Testis (tissue), 3 donors: ENCODE data around the gene TBXAS1. TPM values are rescaled to one million over a fixed set of nuclear protein-coding genes. Genes with fewer than 3 reads are reported as not detected.

Experiments
- DNase-seq: peaks from one replicate; pipeline ENCODE4 v3.0.0-alpha.2; 2019
- H3K27ac ChIP-seq, 2 donors: fragments of 200-600 bp; sonication (generic); one replicate each; pipeline ENCODE4 v1.5.1; 2019
- H3K27me3 ChIP-seq: fragments of 200-600 bp; sonication (generic); one replicate; pipeline ENCODE4 v1.5.1; 2019
- H3K36me3 ChIP-seq: fragments of 200-600 bp; sonication (generic); one replicate; pipeline ENCODE4 v1.5.1; 2017; ENCODE audit warnings: low read depth; ENCODE audit errors: missing control alignments
- H3K4me1 ChIP-seq: fragments of 200-600 bp; sonication (generic); one replicate; pipeline ENCODE4 v1.5.1; 2019
- H3K4me3 ChIP-seq, 2 donors: fragments of 200-600 bp; sonication (generic); one replicate each; pipeline ENCODE4 v1.5.1; 2017 to 2019
- H3K9me3 ChIP-seq: fragments of 200-600 bp; sonication (generic); one replicate; pipeline ENCODE4 v1.5.1; 2017
- POLR2A ChIP-seq: fragments of 450-650 bp; IDR thresholded peaks from one replicate; pipeline ENCODE4 v1.6.1; 2017; ENCODE audit warnings: antibody characterized with exemption, mild to moderate bottlenecking, moderate library complexity
- WGBS, 2 donors: methylation state at CpG; one replicate each; pipeline ENCODE4 v1.1.5; 2018; 5-methylcytosine and 5-hydroxymethylcytosine counted together
- intact Hi-C: fragments of 100-400 bp; cut with DNase I; formaldehyde crosslinking; loops from one replicate; pipeline ENCODE4 v1.15.1; 2023; ENCODE audit warnings: low total_unique reads
- polyA plus RNA-seq: library from polyadenylated mRNA; stranded (reverse); fragments of 350-450 nt; fragmentation: Illumina TruSeq; extraction: RNeasy Lipid Tissue Mini Kit (QIAGEN cat#74804); gene quantifications from one replicate; pipeline ENCODE4 v1.2.3, GENCODE V29; 2014; ENCODE audit warnings: low read depth, low replicate concordance; ENCODE audit not compliant: insufficient read depth
- total RNA-seq, 2 donors: library from RNA; depleted of rRNA; stranded (reverse); fragments of >200 nt; gene quantifications; one replicate each; pipeline ENCODE4 v1.2.3, GENCODE V29; 2016
- TF ChIP-seq, protein P1 (sequence below), 3 experiments: fragments of 450-650 bp in 2 of 3; fragments of 200-600 bp in 1 of 3; sonication (generic) in 1 of 3; IDR thresholded peaks; one replicate each; pipeline ENCODE4 v1.5.1; 2016 to 2019; ENCODE audit warnings: antibody characterized with exemption in 3 of 3, mild to moderate bottlenecking in 2 of 3, moderate library complexity in 1 of 3

TBXAS1 gene
- total and polyA plus RNA-seq, 3 donors from 2014 or later: 4.9 to 5.7 (median 5.2) TPM

DNA sequence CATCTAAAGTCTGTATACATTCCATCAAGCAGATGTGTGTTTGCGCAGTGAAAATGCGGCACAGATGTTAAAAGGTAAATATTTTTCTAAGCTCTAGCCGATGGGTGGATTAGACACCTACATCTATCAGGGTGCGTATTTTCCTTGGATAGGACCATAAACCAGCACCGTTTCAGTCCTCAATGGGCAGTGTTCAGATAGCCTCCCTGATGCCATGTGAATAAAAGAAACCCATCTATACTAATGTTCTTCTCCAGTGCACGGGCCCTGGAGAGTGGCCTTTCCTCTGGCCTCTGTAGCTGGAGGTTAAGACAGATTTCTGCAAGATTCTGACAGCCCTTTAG lies 130.2 kb downstream of the TBXAS1 start:
- 71 to 75% methylated on average over 6 of the region's 6 CpGs for WGBS, 2 donors
- intact Hi-C loops: no loop called here
- no peak for TF ChIP-seq POLR2A
- TF ChIP-seq, protein P1, sequence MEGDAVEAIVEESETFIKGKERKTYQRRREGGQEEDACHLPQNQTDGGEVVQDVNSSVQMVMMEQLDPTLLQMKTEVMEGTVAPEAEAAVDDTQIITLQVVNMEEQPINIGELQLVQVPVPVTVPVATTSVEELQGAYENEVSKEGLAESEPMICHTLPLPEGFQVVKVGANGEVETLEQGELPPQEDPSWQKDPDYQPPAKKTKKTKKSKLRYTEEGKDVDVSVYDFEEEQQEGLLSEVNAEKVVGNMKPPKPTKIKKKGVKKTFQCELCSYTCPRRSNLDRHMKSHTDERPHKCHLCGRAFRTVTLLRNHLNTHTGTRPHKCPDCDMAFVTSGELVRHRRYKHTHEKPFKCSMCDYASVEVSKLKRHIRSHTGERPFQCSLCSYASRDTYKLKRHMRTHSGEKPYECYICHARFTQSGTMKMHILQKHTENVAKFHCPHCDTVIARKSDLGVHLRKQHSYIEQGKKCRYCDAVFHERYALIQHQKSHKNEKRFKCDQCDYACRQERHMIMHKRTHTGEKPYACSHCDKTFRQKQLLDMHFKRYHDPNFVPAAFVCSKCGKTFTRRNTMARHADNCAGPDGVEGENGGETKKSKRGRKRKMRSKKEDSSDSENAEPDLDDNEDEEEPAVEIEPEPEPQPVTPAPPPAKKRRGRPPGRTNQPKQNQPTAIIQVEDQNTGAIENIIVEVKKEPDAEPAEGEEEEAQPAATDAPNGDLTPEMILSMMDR (IDR thresholded peaks at IDR 0.05): no peak
- H3K36me3 ChIP-seq: no peaks in the 10 kb centered on the region
- no peaks in the 10 kb centered on the region for H3K4me1 ChIP-seq
- H3K4me3 ChIP-seq: no peak overlapping the region
- no peaks in the 10 kb centered on the region for H3K9me3 ChIP-seq
- no peaks in the 10 kb centered on the region for H3K27me3 ChIP-seq
- no peak for DNase-seq
- no peak overlapping the region for H3K27ac ChIP-seq

DNA sequence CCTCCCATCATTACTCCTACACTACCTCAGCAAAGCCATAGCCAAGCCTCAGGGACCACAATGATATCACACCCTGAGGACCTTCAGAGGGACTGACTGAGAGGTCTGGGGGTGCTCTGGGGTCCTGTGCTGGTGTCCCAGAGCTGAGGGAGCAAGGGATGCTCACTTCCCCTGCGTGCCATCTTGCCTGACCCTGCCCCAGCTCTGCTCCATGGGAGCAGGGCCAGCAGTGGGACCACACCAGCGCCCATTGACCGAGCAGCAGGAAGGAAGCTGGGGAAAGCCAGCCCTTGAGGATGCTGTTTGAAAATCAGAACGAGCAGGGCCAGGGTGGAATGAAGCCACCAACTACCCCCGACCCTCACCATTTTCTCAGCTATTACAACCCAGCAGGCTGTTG lies 130.7 kb downstream of the TBXAS1 start:
- DNase-seq: no peak
- no peaks in the 10 kb centered on the region for H3K27me3 ChIP-seq
- TF ChIP-seq, protein P1 (IDR thresholded peaks at IDR 0.05): no peak
- TF ChIP-seq POLR2A: no peak
- no peak overlapping the region for H3K4me3 ChIP-seq
- H3K4me1 ChIP-seq: no peaks in the 10 kb centered on the region
- intact Hi-C loops: no loop called here
- no peaks in the 10 kb centered on the region for H3K9me3 ChIP-seq
- H3K36me3 ChIP-seq: no peaks in the 10 kb centered on the region
- WGBS, 2 donors: 92 to 95% methylated on average over 3 to 5 of the region's 5 CpGs
- H3K27ac ChIP-seq: no peak overlapping the region

DNA sequence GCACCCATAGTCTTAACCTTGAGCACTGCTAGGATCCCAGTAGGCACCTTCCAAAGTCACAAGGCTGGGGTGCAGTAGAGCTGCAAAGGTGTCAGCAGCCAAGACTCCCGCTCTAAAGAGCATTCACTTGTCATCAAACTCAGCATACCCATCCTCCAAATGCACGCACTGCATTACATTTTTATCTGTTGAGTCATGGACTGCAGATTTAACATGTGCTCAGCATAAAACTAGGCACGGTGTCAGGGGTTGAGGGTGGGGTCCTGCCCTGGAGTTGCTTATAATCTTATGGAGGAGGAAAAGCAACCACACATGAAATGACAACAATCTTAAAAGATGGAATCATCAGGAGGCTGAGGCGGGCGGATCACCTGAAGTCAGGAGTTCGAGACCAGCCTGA lies 131.1 kb downstream of the TBXAS1 start:
- Histone ChIP-seq H3K27ac (no peak overlapping the region), H3K4me1 (no peaks in the 10 kb centered on the region), H3K36me3 (no peaks in the 10 kb centered on the region), H3K9me3 (no peaks in the 10 kb centered on the region), H3K27me3 (no peaks in the 10 kb centered on the region), H3K4me3 (no peak overlapping the region)
- DNase-seq: no peak
- no peak for TF ChIP-seq POLR2A
- TF ChIP-seq, protein P1 (IDR thresholded peaks at IDR 0.05): no peak
- WGBS, 2 donors: 89 to 96% methylated on average over 6 of the region's 6 CpGs
- intact Hi-C loops: no loop called here

DNA sequence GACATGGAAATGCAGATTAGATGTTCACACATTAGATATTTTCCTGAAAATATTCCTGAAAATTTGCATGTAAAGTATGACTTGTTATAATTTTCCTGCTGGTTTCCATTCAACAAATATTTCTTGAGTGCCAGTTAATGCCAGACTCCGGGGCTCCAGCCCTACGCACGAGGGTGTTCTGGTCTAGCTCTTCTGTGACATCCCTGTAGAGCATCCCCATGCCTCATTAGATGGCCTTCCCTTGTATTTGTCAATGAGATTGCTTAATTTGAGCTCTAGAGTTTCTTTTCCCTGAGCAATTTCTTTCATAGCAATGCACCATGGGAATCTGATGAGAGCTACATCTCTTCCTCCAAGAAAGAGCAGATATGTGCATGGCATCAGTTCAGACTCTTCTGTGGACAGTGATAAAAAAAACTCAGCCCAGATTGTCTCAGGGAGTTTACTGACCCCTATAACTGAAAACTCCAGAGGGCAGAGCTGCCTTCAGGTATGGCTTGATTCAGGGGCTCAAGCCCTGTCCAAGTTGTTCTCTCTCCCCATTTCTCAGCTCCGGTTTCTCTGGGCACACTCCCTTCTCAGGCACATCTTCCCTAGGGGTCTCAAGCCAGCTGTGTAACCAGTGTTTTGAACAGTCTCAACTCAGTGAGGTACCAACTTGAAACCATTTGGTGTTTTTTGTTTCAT lies 137.0 kb downstream of the TBXAS1 start:
- 85 to 96% methylated on average over 4 of the region's 4 CpGs for WGBS, 2 donors
- no peaks in the 10 kb centered on the region for H3K36me3 ChIP-seq
- DNase-seq: no peak
- TF ChIP-seq, protein P1 (IDR thresholded peaks at IDR 0.05): no peak
- TF ChIP-seq POLR2A: no peak
- no peak overlapping the region for H3K27ac ChIP-seq
- no peaks in the 10 kb centered on the region for H3K4me1 ChIP-seq
- no peaks in the 10 kb centered on the region for H3K27me3 ChIP-seq
- intact Hi-C loops: no loop called here
- H3K4me3 ChIP-seq: no peak overlapping the region
- no peaks in the 10 kb centered on the region for H3K9me3 ChIP-seq

- Histone ChIP-seq H3K4me1 (no peaks in the 10 kb centered on the region), H3K27ac (no peak overlapping the region), H3K27me3 (no peaks in the 10 kb centered on the region), H3K36me3 (no peaks in the 10 kb centered on the region), H3K9me3 (no peaks in the 10 kb centered on the region), H3K4me3 (no peak overlapping the region)
- WGBS, 2 donors: 95 to 100% methylated on average over 2 to 5 of the region's 5 CpGs
- TF ChIP-seq, protein P1 (IDR thresholded peaks at IDR 0.05): no peak
- TF ChIP-seq POLR2A: no peak
- DNase-seq: no peak
- intact Hi-C loops: no loop called here
These were observed 137.9 kb downstream of the TBXAS1 start for GRCh38 chr7:139966949-139967348.
